ENCODE measurements around the gene PTPN12. TPM values are rescaled to one million over a fixed set of nuclear protein-coding genes. Genes with fewer than 3 reads are reported as not detected.

The PTPN12 gene
- total RNA-seq, 4 donors from 2014 or later = 29.4 to 97.9 (median 63.2) TPM

- intact Hi-C loops (cut with DNase I) = no loop called here
- Histone ChIP-seq H3K27me3 (no peaks in the 10 kb centered on the region), H3K4me1 (no peaks in the 10 kb centered on the region), H3K36me3 (peaks cover 0 to 25% (median 4%) of the 10 kb centered on the region in 3 donors), H3K27ac (no peak overlapping the region), H3K4me3 (no peak overlapping the region), H3K9me3 (no peaks in the 10 kb centered on the region)
- 82 to 84% methylated on average over 5 of the region's 5 CpGs for whole genome bisulfite sequencing, 2 donors
- TF ChIP-seq CTCF (IDR thresholded peaks at IDR 0.05) = no peak
- no peak for TF ChIP-seq POLR2A (IDR thresholded peaks at IDR 0.05)
- no peak for DNase-seq
Measured at GRCh38 chr7:77661816-77662215, 124.7 kb downstream of the PTPN12 start.

DNA sequence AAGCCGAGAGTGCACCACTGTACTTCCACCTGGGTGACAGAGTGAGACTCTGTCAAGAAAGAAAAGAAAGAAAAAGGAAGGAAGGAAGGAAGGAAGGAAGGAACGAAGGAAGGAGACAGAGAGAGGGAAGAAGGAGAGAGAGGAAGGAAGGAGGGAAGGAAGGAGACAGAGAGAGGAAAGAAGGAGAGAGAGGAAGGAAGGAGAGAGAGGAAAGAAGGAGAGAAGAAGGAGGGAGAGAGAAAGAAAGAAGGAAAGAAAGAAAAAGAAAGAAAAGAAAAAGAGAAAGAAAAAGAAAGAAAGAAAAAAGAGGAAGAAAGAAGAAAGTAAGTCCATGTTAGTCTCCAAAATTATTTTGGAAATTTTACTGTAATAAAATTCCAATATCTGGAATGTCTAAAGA, 125.8 kb downstream of the PTPN12 start:
- WGBS, 2 donors = 85 to 88% methylated on average over 2 of the region's 2 CpGs
- no peaks in the 10 kb centered on the region for H3K4me1 ChIP-seq
- H3K27ac ChIP-seq = no peak overlapping the region
- peaks cover 0 to 21% (median 4%) of the 10 kb centered on the region in 3 donors for H3K36me3 ChIP-seq
- no peak for TF ChIP-seq POLR2A (IDR thresholded peaks at IDR 0.05)
- TF ChIP-seq CTCF (IDR thresholded peaks at IDR 0.05) = no peak
- H3K4me3 ChIP-seq = no peak overlapping the region
- no peak for DNase-seq
- no peaks in the 10 kb centered on the region for H3K9me3 ChIP-seq
- intact Hi-C loops (cut with DNase I) = no loop called here
- no peaks in the 10 kb centered on the region for H3K27me3 ChIP-seq

- TF ChIP-seq POLR2A (IDR thresholded peaks at IDR 0.05) (no peak), CTCF (IDR thresholded peaks at IDR 0.05) (no peak)
- H3K4me3 ChIP-seq = no peak overlapping the region
- no peak overlapping the region for H3K27ac ChIP-seq
- DNase-seq = no peak
- intact Hi-C loops (cut with DNase I) = no loop called here
- H3K36me3 ChIP-seq = peaks cover 0 to 8% (median 0%) of the 10 kb centered on the region in 3 donors
- H3K27me3 ChIP-seq = no peaks in the 10 kb centered on the region
- H3K4me1 ChIP-seq = no peaks in the 10 kb centered on the region
- no peaks in the 10 kb centered on the region for H3K9me3 ChIP-seq
Measured at GRCh38 chr7:77664715-77665114, 127.6 kb downstream of the PTPN12 start.

GRCh38 chr7:77665161-77665560, 128.1 kb downstream of the PTPN12 start:
- intact Hi-C loops (cut with DNase I) = no loop called here
- no peak for DNase-seq
- no peaks in the 10 kb centered on the region for H3K27me3 ChIP-seq
- no peak overlapping the region for H3K27ac ChIP-seq
- H3K4me3 ChIP-seq = no peak overlapping the region
- TF ChIP-seq POLR2A (IDR thresholded peaks at IDR 0.05) (no peak), CTCF (IDR thresholded peaks at IDR 0.05) (no peak)
- H3K4me1 ChIP-seq = no peaks in the 10 kb centered on the region
- peaks cover 0 to 8% (median 0%) of the 10 kb centered on the region in 3 donors for H3K36me3 ChIP-seq
- no peaks in the 10 kb centered on the region for H3K9me3 ChIP-seq

DNA sequence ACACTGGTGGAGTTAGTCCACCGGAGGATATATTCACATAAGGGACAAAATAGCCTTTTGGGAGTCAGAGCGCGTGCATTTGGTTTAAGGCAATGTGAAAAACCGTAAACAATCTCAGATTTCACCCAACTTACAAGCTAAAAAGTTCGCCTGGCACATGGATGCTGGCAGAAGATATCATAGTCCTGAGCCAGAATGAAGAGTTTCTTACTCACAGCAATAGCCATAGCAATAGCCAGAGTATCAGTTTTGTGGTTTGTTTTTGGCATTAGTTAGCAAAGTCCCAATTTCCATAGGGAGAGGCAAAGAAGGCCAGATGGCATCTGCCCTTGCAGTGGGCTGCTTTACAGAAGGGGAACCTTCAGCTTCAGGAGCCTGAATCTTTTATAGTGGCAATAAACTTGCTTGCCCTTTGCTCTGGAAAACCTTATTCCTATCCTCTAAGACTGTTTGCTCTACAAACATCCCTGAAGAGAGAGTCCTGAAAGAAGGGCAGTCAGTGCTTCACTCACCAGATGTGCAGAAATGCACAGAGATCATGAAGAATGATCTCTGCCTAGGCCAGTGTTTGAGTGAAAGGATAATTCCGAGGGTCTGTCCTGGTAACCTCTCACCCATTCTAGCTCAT, 130.5 kb downstream of the PTPN12 start:
- DNase-seq = no peak
- H3K27ac ChIP-seq = no peak overlapping the region
- WGBS, 2 donors = 83 to 85% methylated on average over 5 to 6 of the region's 6 CpGs

More for the DNA sequence above, 130.5 kb downstream of the PTPN12 start:
- H3K4me1 ChIP-seq = peaks cover 0 to 7% (median 3%) of the 10 kb centered on the region in 3 donors
- H3K4me3 ChIP-seq = no peak overlapping the region
- H3K9me3 ChIP-seq = no peaks in the 10 kb centered on the region
- H3K27me3 ChIP-seq = no peaks in the 10 kb centered on the region
- no peak for TF ChIP-seq CTCF (IDR thresholded peaks at IDR 0.05)
- TF ChIP-seq POLR2A (IDR thresholded peaks at IDR 0.05) = no peak
- intact Hi-C loops (cut with DNase I) = no loop called here
- H3K36me3 ChIP-seq = peaks cover 0 to 8% (median 0%) of the 10 kb centered on the region in 3 donors
